Fibroblast of lung (primary cell): ENCODE measurements around the gene OR6C76. TPM values are rescaled to one million over a fixed set of nuclear protein-coding genes. Genes with fewer than 3 reads are reported as not detected.
"Not testable (repeated sequence)": the region's sequence is repeated elsewhere in the genome, so short reads cannot be mapped to it uniquely, and the experiment has no call there.

Source experiments
- DNase-seq, 2 donors: peaks; one replicate each; pipeline versions ENCODE4 v3.0.0 to v3.0.0-alpha.2; 2010; ENCODE audit warnings: low read depth in 2 of 2
- H2AFZ ChIP-seq: 2 replicates; pipeline ENCODE4 v1.5.1; 2012; ENCODE audit warnings: low read length, control low read depth, inconsistent platforms
- H3K27ac ChIP-seq: 2 replicates; pipeline ENCODE4 v1.5.1; 2011; ENCODE audit warnings: low read length, control low read depth; ENCODE audit not compliant: insufficient read depth
- H3K27me3 ChIP-seq: 2 replicates; pipeline ENCODE4 v1.5.1; 2011; ENCODE audit warnings: mild to moderate bottlenecking, low read length; ENCODE audit not compliant: control insufficient read depth, insufficient read depth
- H3K36me3 ChIP-seq: 2 replicates; pipeline ENCODE4 v1.5.1; 2011; ENCODE audit warnings: low read length; ENCODE audit not compliant: control insufficient read depth, insufficient read depth
- H3K4me1 ChIP-seq: 2 replicates; pipeline ENCODE4 v1.5.1; 2011; ENCODE audit warnings: low read length; ENCODE audit not compliant: control insufficient read depth, insufficient read depth; ENCODE audit errors: extremely low read depth
- H3K4me2 ChIP-seq: 2 replicates; pipeline ENCODE4 v1.5.1; 2011; ENCODE audit warnings: low read length, control low read depth; ENCODE audit not compliant: insufficient read depth; ENCODE audit errors: extremely low read depth
- H3K4me3 ChIP-seq, 4 experiments: fragments of 200-600 bp in 1 of 4; sonication (generic) in 1 of 4; replicated peaks in 1 of 4; 2 replicates each; pipeline ENCODE4 v1.5.1; 2011 to 2016; ENCODE audit warnings: low read length in 4 of 4, low read depth in 3 of 4, mild to moderate bottlenecking in 3 of 4, control low read depth in 2 of 4, inconsistent platforms in 1 of 4, mixed read lengths in 1 of 4; ENCODE audit not compliant: insufficient read depth in 1 of 4; ENCODE audit errors: control extremely low read depth in 1 of 4
- H3K79me2 ChIP-seq: 2 replicates; pipeline ENCODE4 v1.5.1; 2012; ENCODE audit warnings: mild to moderate bottlenecking, low read length, inconsistent platforms; ENCODE audit not compliant: control insufficient read depth, insufficient read depth
- H3K9ac ChIP-seq: 2 replicates; pipeline ENCODE4 v1.5.1; 2011; ENCODE audit warnings: mild to moderate bottlenecking, low read length, control low read depth; ENCODE audit not compliant: insufficient read depth
- H3K9me3 ChIP-seq: 2 replicates; pipeline ENCODE4 v1.5.1; 2012; ENCODE audit warnings: low read depth, low read length; ENCODE audit not compliant: control insufficient read depth, insufficient read depth
- H4K20me1 ChIP-seq: 2 replicates; pipeline ENCODE4 v1.5.1; 2011; ENCODE audit warnings: low read length; ENCODE audit not compliant: control insufficient read depth, insufficient read depth; ENCODE audit errors: extremely low read depth
- EZH2 ChIP-seq: IDR thresholded peaks from 2 replicates; pipeline ENCODE4 v1.5.1; 2012; ENCODE audit warnings: low read length, control low read depth, mild to moderate bottlenecking; ENCODE audit errors: missing control alignments
- polyA plus RNA-seq, 2 donors: library from polyadenylated mRNA; depleted of rRNA in 1 of 2; stranded (reverse) in 1 of 2; unstranded in 1 of 2; fragments of >200 nt; gene quantifications; 2 replicates each; pipeline ENCODE4 v1.2.1, GENCODE V29; 2011 to 2012; ENCODE audit warnings: missing spikeins in 1 of 2
- total RNA-seq: library from RNA; depleted of rRNA; stranded (reverse); fragments of >200 nt; gene quantifications from 2 replicates; pipeline ENCODE4 v1.2.1, GENCODE V29; 2014
- TF ChIP-seq, protein P1 (sequence below), 2 donors: IDR thresholded peaks in 1 of 2; conservative IDR thresholded peaks in 1 of 2; 1 replicate in 1 of 2; 2 replicates in 1 of 2; pipeline ENCODE4 v1.5.1; 2011 to 2012; ENCODE audit warnings: low read length in 2 of 2, control low read depth in 1 of 2, inconsistent platforms in 1 of 2, low read depth in 1 of 2, mild to moderate bottlenecking in 1 of 2

The OR6C76 gene
- total and polyA plus RNA-seq, 2 donors (not counting 1 experiment from before 2014, with no cell fraction given), result not detected

DNA sequence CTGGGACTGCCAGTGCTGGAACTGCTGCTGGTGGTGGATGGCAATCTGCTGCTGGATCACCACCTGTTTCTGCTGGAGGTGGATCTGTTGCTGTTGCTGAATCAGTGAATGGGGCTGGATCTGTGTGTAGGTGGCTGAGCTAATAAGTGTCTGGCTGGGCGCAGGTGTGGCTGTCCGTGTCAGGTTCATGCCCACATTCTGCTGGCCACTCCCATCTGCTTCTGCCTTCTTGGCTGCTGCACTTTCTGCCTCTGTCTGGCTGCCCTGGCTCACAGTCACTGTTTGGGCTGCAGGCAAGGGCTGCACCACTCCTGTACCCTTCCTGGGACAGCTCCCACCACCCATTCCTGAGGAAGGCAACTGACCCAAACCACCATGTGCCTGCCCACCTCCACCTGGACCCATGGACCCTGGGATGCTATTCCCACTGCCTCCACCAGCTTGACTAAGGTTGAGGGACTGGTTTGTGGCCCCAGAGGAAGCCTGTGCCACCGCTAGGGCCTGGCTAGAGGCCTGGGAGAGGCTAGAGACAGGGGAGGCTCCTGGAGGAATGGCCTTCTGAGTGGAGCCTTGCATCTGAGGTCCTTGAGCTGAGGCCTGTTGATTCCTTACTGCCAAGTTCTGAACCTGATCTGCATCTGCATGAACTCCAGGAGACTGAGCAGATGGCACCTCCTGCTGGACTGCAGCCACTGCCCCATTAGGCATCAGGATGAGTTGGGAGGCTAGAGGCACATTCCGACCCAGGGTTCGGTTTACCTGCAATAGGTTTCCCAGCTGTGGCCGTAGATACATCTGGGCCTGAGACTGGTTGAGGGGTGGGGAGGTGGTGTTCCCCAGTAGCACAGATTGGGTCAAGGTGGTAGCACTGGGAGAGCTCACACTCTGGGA, 12.3 kb upstream of the OR6C76 start:
- H3K4me2 ChIP-seq, H3K9me3 ChIP-seq, H3K27ac ChIP-seq, H2AFZ ChIP-seq, DNase-seq, H3K4me1 ChIP-seq, H4K20me1 ChIP-seq, H3K4me3 ChIP-seq, H3K27me3 ChIP-seq, H3K36me3 ChIP-seq, H3K9ac ChIP-seq, H3K79me2 ChIP-seq: not testable (repeated sequence)

DNA sequence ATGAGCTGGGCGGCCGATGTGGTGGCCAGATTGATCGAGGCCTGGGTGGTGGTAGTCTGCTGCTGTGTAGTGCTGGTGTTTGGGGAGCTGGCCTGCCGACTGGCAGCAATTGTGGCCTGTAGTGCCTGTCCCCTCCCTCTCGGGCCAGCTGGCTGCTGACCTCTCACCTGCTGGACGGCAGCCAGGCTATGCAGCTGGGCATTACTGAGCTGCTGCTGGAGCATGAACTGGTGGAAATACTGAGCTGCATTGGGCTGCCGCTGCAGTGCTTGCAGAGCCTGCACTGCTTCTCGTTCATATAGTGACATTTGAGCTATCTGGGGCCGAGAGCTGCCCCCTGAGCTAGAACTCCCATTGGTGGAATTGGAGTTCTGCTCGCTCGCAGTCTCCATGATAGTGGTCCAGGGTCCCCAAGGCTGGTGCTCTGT, 11.6 kb upstream of the OR6C76 start:
- not testable (repeated sequence) for H2AFZ ChIP-seq, H3K27me3 ChIP-seq, H3K36me3 ChIP-seq, DNase-seq, H3K9me3 ChIP-seq, H3K4me2 ChIP-seq, H3K27ac ChIP-seq, H4K20me1 ChIP-seq, H3K4me3 ChIP-seq, H3K79me2 ChIP-seq, H3K4me1 ChIP-seq, H3K9ac ChIP-seq

DNA sequence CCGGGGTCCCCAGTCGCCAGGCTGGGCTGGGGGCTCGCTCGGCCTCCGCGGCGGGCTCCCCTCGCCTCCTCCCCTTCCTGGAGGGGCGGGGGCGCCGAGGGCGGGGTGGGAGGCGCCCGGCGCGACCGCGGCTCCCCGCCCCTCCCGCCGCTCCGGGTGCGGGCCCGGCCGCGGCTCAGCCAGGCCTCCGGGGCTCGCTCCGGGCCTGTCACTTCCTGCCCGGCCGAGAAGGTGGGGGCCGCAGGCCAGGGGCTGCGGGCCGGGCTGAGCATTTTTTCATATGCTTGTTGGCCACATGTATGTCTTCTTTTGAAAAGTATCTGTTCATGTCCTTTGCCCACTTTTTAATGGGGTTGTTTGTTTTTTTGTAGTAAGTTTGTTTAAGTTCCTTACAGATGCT, 11.2 kb upstream of the OR6C76 start:
- not testable (repeated sequence) for H3K4me2 ChIP-seq, H2AFZ ChIP-seq, H3K4me1 ChIP-seq, H3K79me2 ChIP-seq, H3K36me3 ChIP-seq, H3K4me3 ChIP-seq, H3K9ac ChIP-seq, DNase-seq, H3K9me3 ChIP-seq, H4K20me1 ChIP-seq, H3K27me3 ChIP-seq, H3K27ac ChIP-seq

DNA sequence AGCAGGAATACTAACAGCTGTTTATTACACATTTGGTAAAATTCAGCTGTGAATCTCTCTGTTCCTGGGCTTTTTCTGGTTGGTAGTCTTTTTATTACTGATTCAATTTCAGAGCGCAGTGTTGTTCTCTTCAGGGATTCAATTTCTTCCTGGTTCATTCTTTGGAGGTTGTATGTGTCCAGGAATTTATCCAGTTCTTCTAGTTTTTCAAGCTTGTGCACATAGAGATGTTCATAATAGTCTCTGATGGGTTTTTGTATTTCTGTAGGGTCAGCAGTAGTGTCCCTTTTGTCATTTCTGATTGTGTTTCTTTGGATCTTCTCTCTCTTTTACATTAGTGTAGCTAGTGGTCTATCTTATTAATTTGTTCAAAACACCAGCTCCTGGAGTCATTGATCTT, 9.1 kb upstream of the OR6C76 start:
- no peaks in the 10 kb centered on the region for H3K27me3 ChIP-seq

More for the DNA sequence above, 9.1 kb upstream of the OR6C76 start:
- H2AFZ ChIP-seq, result no peak overlapping the region
- H3K4me1 ChIP-seq, result no peaks in the 10 kb centered on the region
- no peaks in the 10 kb centered on the region for H3K36me3 ChIP-seq
- H3K9me3 ChIP-seq, result no peaks in the 10 kb centered on the region
- H4K20me1 ChIP-seq, result no peaks in the 10 kb centered on the region
- no peak for DNase-seq
- no peaks in the 10 kb centered on the region for H3K79me2 ChIP-seq
- no peak overlapping the region for H3K27ac ChIP-seq
- no peak overlapping the region for H3K9ac ChIP-seq
- TF ChIP-seq EZH2, result no peak
- TF ChIP-seq, protein P1, sequence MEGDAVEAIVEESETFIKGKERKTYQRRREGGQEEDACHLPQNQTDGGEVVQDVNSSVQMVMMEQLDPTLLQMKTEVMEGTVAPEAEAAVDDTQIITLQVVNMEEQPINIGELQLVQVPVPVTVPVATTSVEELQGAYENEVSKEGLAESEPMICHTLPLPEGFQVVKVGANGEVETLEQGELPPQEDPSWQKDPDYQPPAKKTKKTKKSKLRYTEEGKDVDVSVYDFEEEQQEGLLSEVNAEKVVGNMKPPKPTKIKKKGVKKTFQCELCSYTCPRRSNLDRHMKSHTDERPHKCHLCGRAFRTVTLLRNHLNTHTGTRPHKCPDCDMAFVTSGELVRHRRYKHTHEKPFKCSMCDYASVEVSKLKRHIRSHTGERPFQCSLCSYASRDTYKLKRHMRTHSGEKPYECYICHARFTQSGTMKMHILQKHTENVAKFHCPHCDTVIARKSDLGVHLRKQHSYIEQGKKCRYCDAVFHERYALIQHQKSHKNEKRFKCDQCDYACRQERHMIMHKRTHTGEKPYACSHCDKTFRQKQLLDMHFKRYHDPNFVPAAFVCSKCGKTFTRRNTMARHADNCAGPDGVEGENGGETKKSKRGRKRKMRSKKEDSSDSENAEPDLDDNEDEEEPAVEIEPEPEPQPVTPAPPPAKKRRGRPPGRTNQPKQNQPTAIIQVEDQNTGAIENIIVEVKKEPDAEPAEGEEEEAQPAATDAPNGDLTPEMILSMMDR (conservative IDR thresholded peaks at IDR 0.05 in 1 of 2, IDR thresholded peaks at IDR 0.05 in 1 of 2; ENCODE audit: low read depth in 1 of 2, low read length in 2 of 2), result no peak
- H3K4me2 ChIP-seq, result no peak overlapping the region
- H3K4me3 ChIP-seq, result no peak overlapping the region
